ENCODE measurements around the gene KLK3. TPM values are rescaled to one million over a fixed set of nuclear protein-coding genes. Genes with fewer than 3 reads are reported as not detected.

The KLK3 gene
- total RNA-seq, 1 donor from 2014 or later = not detected

- DNase-seq = no peak
These were observed 22.0 kb upstream of the KLK3 start for GRCh38 chr19:50832666-50833065.

GRCh38 chr19:50833117-50833801 lies 21.5 kb upstream of the KLK3 start, which contains the start of gene KLK15:
Gene KLK15 (minus strand): TSS chr19:50833574. CDS start chr19:50831492, 2,082 bp downstream.
- no peak for DNase-seq

- DNase-seq = no peak
These were observed 20.9 kb upstream of the KLK3 start for GRCh38 chr19:50833802-50834167.

GRCh38 chr19:50835103-50835784 lies 19.5 kb upstream of the KLK3 start:
- DNase-seq = peak; percentile 6

- DNase-seq = peak; percentile 63
These were observed 18.8 kb upstream of the KLK3 start for GRCh38 chr19:50835785-50836542.

- no peak for DNase-seq
These were observed 18.0 kb upstream of the KLK3 start for GRCh38 chr19:50836543-50837195.

GRCh38 chr19:50837300-50837699 lies 17.4 kb upstream of the KLK3 start:
- no peak for DNase-seq

- no peak for DNase-seq
These were observed 16.5 kb upstream of the KLK3 start for GRCh38 chr19:50838239-50838638.

GRCh38 chr19:50839712-50840655 lies 14.7 kb upstream of the KLK3 start:
- no peak for DNase-seq

- no peak for DNase-seq
These were observed 12.6 kb upstream of the KLK3 start for GRCh38 chr19:50842130-50842529.

GRCh38 chr19:50843205-50843604 lies 11.5 kb upstream of the KLK3 start:
- DNase-seq = no peak

GRCh38 chr19:50843701-50844221 lies 11.0 kb upstream of the KLK3 start:
- no peak for DNase-seq

- DNase-seq = no peak
These were observed 10.3 kb upstream of the KLK3 start for GRCh38 chr19:50844296-50844935.

GRCh38 chr19:50850738-50851137 lies 4.0 kb upstream of the KLK3 start:
- DNase-seq = no peak

- DNase-seq = no peak
These were observed 3.1 kb upstream of the KLK3 start for GRCh38 chr19:50851620-50852019.

GRCh38 chr19:50857366-50857765 lies 2.7 kb downstream of the KLK3 start:
- DNase-seq = no peak

GRCh38 chr19:50858886-50859285 lies 4.2 kb downstream of the KLK3 start:
- no peak for DNase-seq

GRCh38 chr19:50859849-50860248 lies 5.1 kb downstream of the KLK3 start:
- DNase-seq = no peak

GRCh38 chr19:50861010-50861409 lies 6.3 kb downstream of the KLK3 start:
- no peak for DNase-seq

- DNase-seq = no peak
These were observed 7.0 kb downstream of the KLK3 start for GRCh38 chr19:50861496-50862286.
